OCI-LY3 (cell line): ENCODE measurements around the gene FREM1.

Source experiments
- EZH2phosphoT487 ChIP-seq: fragments of 200-600 bp; shearing (Covaris generic); IDR thresholded peaks from 2 replicates; pipeline ENCODE4 v1.6.1; 2018; ENCODE audit warnings: antibody characterized with exemption, mixed run types, low read depth
- TF ChIP-seq, protein P1 (sequence below): fragments of 200-600, 300-600 bp; sonication (generic); IDR thresholded peaks from 2 replicates; pipeline ENCODE4 v1.5.1; 2014; ENCODE audit warnings: antibody characterized with exemption, low read length, low read depth

DNA sequence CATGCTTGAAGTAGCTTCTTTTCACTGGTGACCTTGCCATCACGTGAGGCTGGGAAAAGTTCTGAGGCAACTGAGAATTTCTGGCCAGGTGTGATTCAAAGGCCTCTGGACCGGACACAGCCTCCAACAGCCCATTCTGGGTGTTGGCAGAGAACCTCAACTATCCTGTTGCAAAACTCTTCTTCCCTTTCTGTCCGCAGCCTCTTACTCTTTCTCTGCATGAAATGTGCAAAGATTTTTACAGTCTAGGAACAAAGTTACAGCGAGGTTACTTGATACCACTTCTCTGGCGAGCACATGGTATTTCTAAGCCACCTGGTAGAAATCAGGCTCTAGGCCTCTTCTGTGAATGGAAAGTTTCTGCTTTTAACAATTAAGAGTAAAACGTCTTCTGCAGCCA, 79.2 kb downstream of the FREM1 start:
- TF ChIP-seq, protein P1, sequence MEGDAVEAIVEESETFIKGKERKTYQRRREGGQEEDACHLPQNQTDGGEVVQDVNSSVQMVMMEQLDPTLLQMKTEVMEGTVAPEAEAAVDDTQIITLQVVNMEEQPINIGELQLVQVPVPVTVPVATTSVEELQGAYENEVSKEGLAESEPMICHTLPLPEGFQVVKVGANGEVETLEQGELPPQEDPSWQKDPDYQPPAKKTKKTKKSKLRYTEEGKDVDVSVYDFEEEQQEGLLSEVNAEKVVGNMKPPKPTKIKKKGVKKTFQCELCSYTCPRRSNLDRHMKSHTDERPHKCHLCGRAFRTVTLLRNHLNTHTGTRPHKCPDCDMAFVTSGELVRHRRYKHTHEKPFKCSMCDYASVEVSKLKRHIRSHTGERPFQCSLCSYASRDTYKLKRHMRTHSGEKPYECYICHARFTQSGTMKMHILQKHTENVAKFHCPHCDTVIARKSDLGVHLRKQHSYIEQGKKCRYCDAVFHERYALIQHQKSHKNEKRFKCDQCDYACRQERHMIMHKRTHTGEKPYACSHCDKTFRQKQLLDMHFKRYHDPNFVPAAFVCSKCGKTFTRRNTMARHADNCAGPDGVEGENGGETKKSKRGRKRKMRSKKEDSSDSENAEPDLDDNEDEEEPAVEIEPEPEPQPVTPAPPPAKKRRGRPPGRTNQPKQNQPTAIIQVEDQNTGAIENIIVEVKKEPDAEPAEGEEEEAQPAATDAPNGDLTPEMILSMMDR: no peak
- TF ChIP-seq EZH2phosphoT487: no peak
